Measurements from ENCODE around the gene DYNLL1.
"Not testable (repeated sequence)": the region's sequence is repeated elsewhere in the genome, so short reads cannot be mapped to it uniquely, and the experiment has no call there.

The DYNLL1 gene

DNA sequence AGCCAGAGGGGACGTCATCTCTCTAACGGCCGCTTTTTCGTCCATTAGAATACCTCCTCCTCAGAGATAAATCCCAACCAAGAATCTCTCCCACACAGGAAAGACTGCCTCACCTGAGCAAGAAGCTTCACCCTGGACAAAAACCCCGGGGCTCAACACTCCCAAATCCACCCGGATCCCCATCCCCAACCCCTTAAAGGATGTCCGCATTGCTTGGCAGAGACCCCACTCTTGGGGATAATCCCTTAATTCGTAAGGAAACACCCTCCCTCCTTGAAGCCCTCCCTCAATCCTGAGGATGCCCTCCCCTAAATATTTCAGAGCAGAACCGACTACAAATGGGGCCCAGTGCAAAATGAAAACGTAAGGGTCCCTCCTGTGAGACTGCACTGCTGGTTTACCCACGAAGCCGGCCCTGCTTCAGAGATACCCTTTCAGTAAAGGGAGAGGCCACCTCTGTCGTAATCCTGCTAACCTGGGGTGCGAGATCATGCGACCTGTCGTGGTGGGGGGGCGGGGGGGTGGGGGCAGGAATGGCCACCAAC lies 655 bp upstream of the DYNLL1 start:
- Histone ChIP-seq H3K36me3 (ENCODE audit: control insufficient read depth, insufficient read depth, low read length, severe bottlenecking) (peaks cover 14% of the 10 kb centered on the region), H3K9me3 (ENCODE audit: control insufficient read depth, low read length) (no peaks in the 10 kb centered on the region), H3K4me3 (ENCODE audit: low read length) (peak overlapping the region; percentile 99), H3K9ac (ENCODE audit: low read length) (peak overlapping the region; percentile 97), H3K27me3 (replicated peaks; ENCODE audit: control insufficient read depth, insufficient read depth, low read length) (no peaks in the 10 kb centered on the region), H3K4me1 (ENCODE audit: control insufficient read depth, insufficient read depth, low read length) (peaks cover 19% of the 10 kb centered on the region)
- peak; percentile 9 for DNase-seq (ENCODE audit: low read depth)

DNA sequence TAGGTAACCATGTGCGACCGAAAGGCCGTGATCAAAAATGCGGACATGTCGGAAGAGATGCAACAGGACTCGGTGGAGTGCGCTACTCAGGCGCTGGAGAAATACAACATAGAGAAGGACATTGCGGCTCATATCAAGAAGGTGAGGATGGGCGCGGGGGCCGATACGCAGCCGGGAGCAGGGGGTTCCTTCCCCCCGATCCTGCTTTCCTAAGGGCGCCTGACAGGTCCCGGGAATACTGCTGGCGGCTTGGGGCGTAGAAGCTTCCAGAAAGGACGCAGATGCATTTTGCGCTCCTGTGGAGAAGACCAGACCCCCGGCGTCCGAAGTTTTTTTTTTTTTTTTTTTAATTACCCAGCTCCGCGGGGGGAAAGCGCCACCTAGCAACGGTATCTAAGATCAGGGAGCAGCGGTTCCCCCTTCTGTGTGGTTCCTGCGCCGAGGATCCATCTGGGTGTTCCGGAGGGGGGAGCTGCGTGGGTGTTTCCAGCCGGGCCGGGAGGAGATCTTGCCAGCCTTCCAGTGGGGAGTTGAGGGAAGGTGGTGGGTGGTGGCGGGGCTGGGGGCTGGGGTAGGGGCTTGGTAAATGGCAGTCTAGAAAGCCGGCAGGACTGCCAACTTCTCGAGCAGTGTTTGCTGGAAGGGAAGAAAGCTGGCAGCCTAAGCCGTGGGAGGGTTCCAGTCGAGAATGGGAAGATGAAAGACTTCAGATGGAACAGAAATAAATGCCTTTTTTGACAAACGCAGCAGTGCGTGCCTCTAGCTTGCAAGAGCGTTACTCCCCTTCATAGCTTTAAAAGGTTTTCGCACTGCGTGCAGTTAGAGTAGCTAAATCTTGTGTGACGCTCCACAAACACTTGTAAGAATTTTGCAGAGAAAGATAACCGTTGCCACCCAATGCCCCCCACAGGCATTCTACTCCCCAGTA lies 764 bp downstream of the DYNLL1 start:
- H3K36me3 ChIP-seq (ENCODE audit: control insufficient read depth, insufficient read depth, low read length, severe bottlenecking) = peaks cover 14% of the 10 kb centered on the region
- peak overlapping the region; percentile 97 for H3K9ac ChIP-seq (ENCODE audit: low read length)
- H3K27me3 ChIP-seq (replicated peaks; ENCODE audit: control insufficient read depth, insufficient read depth, low read length) = no peaks in the 10 kb centered on the region
- H3K9me3 ChIP-seq (ENCODE audit: control insufficient read depth, low read length) = no peaks in the 10 kb centered on the region
- H3K4me1 ChIP-seq (ENCODE audit: control insufficient read depth, insufficient read depth, low read length) = peaks cover 19% of the 10 kb centered on the region
- H3K4me3 ChIP-seq (ENCODE audit: low read length) = peak overlapping the region; percentile 99
- peak; percentile 79 for DNase-seq (ENCODE audit: low read depth)

DNA sequence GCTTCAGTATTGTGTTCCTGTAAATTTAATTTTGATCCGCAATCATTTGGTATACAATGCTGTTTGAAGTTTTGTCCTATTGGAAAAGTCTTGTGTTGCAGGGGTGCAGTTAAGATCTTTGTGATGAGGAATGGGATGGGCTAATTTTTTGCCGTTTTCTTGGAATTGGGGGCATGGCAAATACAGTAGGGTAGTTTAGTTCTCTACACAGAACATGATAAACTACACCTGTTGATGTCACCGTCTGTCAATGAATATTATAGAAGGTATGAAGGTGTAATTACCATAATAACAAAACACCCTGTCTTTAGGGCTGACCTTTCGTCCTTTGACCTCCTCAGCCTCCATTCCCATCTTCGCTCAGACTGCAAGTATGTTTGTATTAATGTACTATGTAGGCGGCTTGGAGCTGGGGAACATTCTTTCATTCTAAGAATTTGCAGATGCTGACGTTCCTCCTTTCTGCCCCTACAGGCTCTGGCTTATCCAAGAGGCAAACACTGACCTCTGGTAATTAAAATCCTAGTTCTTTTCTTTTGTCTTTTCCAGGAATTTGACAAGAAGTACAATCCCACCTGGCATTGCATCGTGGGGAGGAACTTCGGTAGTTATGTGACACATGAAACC lies 1.7 kb downstream of the DYNLL1 start:
- peak; percentile 59 for DNase-seq (ENCODE audit: low read depth)
- Histone ChIP-seq H3K9ac (ENCODE audit: low read length) (peak overlapping the region; percentile 97), H3K4me3 (ENCODE audit: low read length) (peak overlapping the region; percentile 99), H3K4me1 (ENCODE audit: control insufficient read depth, insufficient read depth, low read length) (peaks cover 19% of the 10 kb centered on the region), H3K36me3 (ENCODE audit: control insufficient read depth, insufficient read depth, low read length, severe bottlenecking) (peaks cover 14% of the 10 kb centered on the region), H3K27me3 (replicated peaks; ENCODE audit: control insufficient read depth, insufficient read depth, low read length) (no peaks in the 10 kb centered on the region), H3K9me3 (ENCODE audit: control insufficient read depth, low read length) (no peaks in the 10 kb centered on the region)

DNA sequence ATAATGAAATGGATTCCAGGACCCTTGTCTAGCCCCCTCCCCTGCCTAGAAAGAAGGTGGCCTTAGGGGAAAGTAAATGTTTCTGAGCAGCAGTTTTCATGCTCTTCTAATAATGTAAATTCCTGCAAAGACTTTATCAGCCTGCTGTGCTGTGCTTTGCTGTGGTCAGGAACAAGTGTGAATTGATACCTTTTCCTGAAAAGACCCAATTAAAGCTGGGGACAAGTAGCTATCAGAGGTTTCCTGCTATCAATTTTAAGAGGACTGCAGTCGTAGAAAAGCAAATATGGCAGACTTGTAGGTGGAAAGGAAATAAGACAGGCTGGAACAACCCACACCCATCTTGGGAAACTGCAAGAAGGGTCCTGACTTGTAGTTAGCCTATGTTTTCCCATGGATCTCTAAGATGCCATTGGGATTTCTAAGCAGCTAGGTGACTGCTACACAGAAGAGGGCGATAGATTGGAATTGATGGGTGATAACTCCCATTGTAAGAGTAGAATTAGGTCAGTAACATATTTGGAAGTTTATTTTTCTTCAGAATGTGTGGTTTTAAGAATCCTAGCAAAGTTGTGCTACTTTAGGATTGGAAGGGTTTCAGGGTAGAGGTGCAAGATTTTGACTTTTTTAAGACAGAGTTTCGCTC lies 3.1 kb downstream of the DYNLL1 start:
- Histone ChIP-seq H3K36me3 (ENCODE audit: control insufficient read depth, insufficient read depth, low read length, severe bottlenecking) (peaks cover 25% of the 10 kb centered on the region), H3K9ac (ENCODE audit: low read length) (no peak overlapping the region), H3K27me3 (replicated peaks; ENCODE audit: control insufficient read depth, insufficient read depth, low read length) (no peaks in the 10 kb centered on the region), H3K4me1 (ENCODE audit: control insufficient read depth, insufficient read depth, low read length) (peaks cover 19% of the 10 kb centered on the region), H3K4me3 (ENCODE audit: low read length) (no peak overlapping the region), H3K9me3 (ENCODE audit: control insufficient read depth, low read length) (no peaks in the 10 kb centered on the region)
- no peak for DNase-seq (ENCODE audit: low read depth)

DNA sequence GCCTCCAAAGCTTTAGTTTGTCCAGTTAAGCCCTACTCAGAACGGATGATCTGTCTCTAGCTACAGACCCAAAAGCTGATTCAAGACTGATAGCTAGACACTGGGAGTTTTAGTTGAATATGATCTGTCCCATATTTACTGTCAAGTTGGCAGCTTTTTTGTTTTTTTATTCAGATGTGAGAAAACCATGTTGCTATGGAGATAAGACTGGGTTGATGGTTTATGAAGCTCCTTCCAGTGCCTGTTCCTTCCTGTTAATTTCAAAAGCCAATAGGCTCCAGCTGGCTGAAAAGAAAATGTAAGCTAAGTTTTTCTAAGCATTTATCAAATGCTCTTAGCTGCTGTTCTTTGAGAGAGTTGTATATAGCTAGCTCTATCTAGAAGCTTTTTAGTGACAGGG lies 4.7 kb downstream of the DYNLL1 start:
- Histone ChIP-seq H3K4me3 (ENCODE audit: low read length) (no peak overlapping the region), H3K9me3 (ENCODE audit: control insufficient read depth, low read length) (no peaks in the 10 kb centered on the region), H3K36me3 (ENCODE audit: control insufficient read depth, insufficient read depth, low read length, severe bottlenecking) (peaks cover 26% of the 10 kb centered on the region), H3K27me3 (replicated peaks; ENCODE audit: control insufficient read depth, insufficient read depth, low read length) (no peaks in the 10 kb centered on the region), H3K4me1 (ENCODE audit: control insufficient read depth, insufficient read depth, low read length) (peaks cover 12% of the 10 kb centered on the region), H3K9ac (ENCODE audit: low read length) (no peak overlapping the region)
- no peak for DNase-seq (ENCODE audit: low read depth)

DNA sequence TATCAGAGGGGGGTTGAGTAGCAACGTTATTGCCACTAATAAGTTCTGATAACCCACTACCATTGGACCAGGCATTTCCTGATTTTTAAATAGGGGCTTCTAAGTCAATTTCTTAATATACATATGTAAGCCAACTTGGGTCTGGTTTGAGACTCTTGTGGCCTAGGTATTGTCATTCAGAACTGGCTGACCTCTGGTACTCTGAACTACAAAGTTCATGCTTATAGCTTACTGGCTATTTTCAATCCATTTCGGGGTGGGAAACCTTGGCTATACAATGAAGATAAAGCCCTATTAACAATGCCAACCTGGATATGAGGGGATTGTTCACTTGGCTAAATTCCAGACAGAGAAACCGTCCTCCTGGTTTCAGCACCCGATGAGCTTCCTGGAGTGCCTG lies 8.7 kb downstream of the DYNLL1 start:
- Histone ChIP-seq H3K36me3 (ENCODE audit: control insufficient read depth, insufficient read depth, low read length, severe bottlenecking) (peaks cover 26% of the 10 kb centered on the region), H3K27me3 (replicated peaks; ENCODE audit: control insufficient read depth, insufficient read depth, low read length) (no peaks in the 10 kb centered on the region), H3K9ac (ENCODE audit: low read length) (no peak overlapping the region), H3K4me1 (ENCODE audit: control insufficient read depth, insufficient read depth, low read length) (no peaks in the 10 kb centered on the region), H3K4me3 (ENCODE audit: low read length) (no peak overlapping the region), H3K9me3 (ENCODE audit: control insufficient read depth, low read length) (no peaks in the 10 kb centered on the region)
- DNase-seq (ENCODE audit: low read depth) = no peak

DNA sequence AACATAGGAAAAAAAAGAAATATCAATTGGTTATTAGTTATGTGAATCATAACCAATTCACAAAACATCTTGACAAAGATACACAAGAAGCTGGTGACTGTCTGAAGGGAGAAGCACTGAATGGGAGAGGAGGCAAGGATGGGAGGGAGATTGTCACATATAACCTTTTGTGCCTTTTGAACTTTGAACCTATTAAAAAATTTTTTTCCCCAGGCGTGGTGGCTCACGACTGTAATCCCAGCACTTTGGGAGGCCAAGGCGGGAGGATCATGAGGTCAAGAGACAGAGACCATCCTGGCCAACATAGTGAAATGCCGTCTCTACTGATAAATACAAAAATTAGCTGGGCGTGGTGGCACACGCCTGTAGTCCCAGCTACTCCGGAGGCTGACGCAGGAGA lies 12.6 kb downstream of the DYNLL1 start:
- peaks cover 29% of the 10 kb centered on the region for H3K36me3 ChIP-seq (ENCODE audit: control insufficient read depth, insufficient read depth, low read length, severe bottlenecking)
- no peak overlapping the region for H3K9ac ChIP-seq (ENCODE audit: low read length)
- no peak overlapping the region for H3K4me3 ChIP-seq (ENCODE audit: low read length)
- H3K9me3 ChIP-seq (ENCODE audit: control insufficient read depth, low read length) = no peaks in the 10 kb centered on the region
- H3K27me3 ChIP-seq (replicated peaks; ENCODE audit: control insufficient read depth, insufficient read depth, low read length) = no peaks in the 10 kb centered on the region
- DNase-seq (ENCODE audit: low read depth) = no peak
- no peaks in the 10 kb centered on the region for H3K4me1 ChIP-seq (ENCODE audit: control insufficient read depth, insufficient read depth, low read length)

DNA sequence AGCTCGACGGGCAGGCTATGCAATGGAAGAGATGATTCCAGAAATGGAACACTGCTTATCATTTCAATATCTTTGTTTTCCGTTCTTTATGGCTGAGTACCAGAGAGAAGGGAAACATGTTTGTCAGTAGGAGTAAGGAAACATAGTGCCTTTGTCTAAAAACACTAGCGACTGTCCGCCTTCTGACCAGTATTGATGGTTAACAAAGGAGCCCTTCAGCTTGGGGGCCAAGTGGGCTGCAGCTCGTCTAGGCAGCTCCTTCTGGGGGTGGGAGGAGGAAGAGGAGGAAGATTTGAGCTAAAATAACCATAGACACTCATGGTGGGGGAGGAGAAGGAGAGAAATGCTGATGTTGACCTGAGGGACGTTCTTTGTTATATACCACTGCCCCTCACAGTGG lies 18.1 kb downstream of the DYNLL1 start:
- Histone ChIP-seq H3K4me3 (ENCODE audit: low read length) (no peak overlapping the region), H3K9me3 (ENCODE audit: control insufficient read depth, low read length) (no peaks in the 10 kb centered on the region), H3K36me3 (ENCODE audit: control insufficient read depth, insufficient read depth, low read length, severe bottlenecking) (peaks cover 26% of the 10 kb centered on the region), H3K27me3 (replicated peaks; ENCODE audit: control insufficient read depth, insufficient read depth, low read length) (no peaks in the 10 kb centered on the region), H3K4me1 (ENCODE audit: control insufficient read depth, insufficient read depth, low read length) (no peaks in the 10 kb centered on the region), H3K9ac (ENCODE audit: low read length) (no peak overlapping the region)
- DNase-seq (ENCODE audit: low read depth) = no peak

DNA sequence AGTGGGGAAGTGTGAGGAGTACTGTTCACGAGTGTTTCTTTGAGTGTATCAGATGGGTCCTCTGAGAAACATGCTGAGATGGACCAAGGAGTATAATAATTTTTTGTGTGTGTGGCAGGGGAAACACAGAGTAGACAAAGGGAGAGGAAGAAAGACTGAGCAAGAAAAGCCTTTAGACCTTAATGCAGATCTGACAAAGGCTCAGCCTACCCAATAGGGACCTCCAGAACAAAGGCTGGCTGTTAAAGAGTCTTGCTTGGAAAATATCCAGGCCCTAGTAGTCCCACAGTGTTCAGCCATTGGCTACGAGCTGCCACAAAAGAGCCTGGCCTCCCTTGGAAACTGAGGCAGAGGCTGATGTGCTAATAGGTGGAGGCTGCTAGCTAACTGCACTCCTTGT lies 19.6 kb downstream of the DYNLL1 start:
- Histone ChIP-seq H3K4me1 (ENCODE audit: control insufficient read depth, insufficient read depth, low read length) (no peaks in the 10 kb centered on the region), H3K4me3 (ENCODE audit: low read length) (no peak overlapping the region), H3K27me3 (replicated peaks; ENCODE audit: control insufficient read depth, insufficient read depth, low read length) (no peaks in the 10 kb centered on the region), H3K9ac (ENCODE audit: low read length) (no peak overlapping the region), H3K9me3 (ENCODE audit: control insufficient read depth, low read length) (no peaks in the 10 kb centered on the region), H3K36me3 (ENCODE audit: control insufficient read depth, insufficient read depth, low read length, severe bottlenecking) (peaks cover 11% of the 10 kb centered on the region)
- no peak for DNase-seq (ENCODE audit: low read depth)

DNA sequence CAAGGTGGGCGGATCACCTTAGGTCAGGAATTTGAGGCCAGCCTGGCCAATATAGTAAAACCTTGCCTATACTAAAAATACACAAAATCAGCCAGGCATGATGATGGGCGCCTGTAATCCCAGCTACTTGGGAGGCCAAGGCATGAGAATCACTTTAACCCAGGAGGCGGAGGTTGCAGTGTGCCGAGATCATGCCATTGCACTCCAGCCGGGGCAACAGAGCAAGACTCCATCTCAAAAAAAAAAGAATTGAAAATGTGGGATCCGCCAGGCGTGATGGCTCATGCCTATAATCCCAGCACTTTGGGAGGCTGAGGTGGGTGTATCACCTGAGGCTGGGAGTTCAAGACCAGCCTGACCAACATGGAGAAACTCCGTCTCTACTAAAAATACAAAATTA lies 23.4 kb downstream of the DYNLL1 start:
- H3K36me3 ChIP-seq (ENCODE audit: control insufficient read depth, insufficient read depth, low read length, severe bottlenecking) = peaks cover 11% of the 10 kb centered on the region

DNA sequence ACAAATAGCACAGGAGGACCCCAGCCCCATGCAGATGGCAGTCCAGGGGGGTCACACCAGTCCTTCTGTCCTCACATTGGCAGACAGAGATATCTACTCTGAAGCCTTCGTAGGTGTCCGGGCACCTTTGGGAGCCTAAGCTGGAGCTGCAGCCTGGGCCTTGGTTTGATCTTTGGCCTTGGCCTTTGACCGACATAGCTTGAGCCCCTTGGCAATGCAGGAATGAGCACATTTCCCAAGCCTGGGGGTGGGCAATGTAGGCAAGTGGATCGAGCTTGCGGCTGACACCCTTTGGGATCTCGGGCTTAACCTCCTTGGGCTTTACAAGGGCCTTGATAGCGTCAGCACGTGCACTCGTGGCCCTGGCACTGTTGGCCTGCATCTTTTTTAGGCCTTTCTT lies 26.7 kb downstream of the DYNLL1 start:
- no peaks in the 10 kb centered on the region for H3K4me1 ChIP-seq (ENCODE audit: control insufficient read depth, insufficient read depth, low read length)
- H3K27me3 ChIP-seq (replicated peaks; ENCODE audit: control insufficient read depth, insufficient read depth, low read length) = no peaks in the 10 kb centered on the region
- H3K36me3 ChIP-seq (ENCODE audit: control insufficient read depth, insufficient read depth, low read length, severe bottlenecking) = no peaks in the 10 kb centered on the region
- no peak for DNase-seq (ENCODE audit: low read depth)
- H3K9ac ChIP-seq (ENCODE audit: low read length) = no peak overlapping the region
- H3K9me3 ChIP-seq (ENCODE audit: control insufficient read depth, low read length) = no peaks in the 10 kb centered on the region
- no peak overlapping the region for H3K4me3 ChIP-seq (ENCODE audit: low read length)

More for the DNA sequence above, 23.4 kb downstream of the DYNLL1 start:
- H3K9ac ChIP-seq (ENCODE audit: low read length); H3K4me1 ChIP-seq (ENCODE audit: control insufficient read depth, insufficient read depth, low read length); H3K27me3 ChIP-seq (replicated peaks; ENCODE audit: control insufficient read depth, insufficient read depth, low read length); H3K4me3 ChIP-seq (ENCODE audit: low read length); H3K9me3 ChIP-seq (ENCODE audit: control insufficient read depth, low read length); DNase-seq (ENCODE audit: low read depth): not testable (repeated sequence)

Measured in adipocyte (in vitro differentiated cells).